Heart left ventricle (tissue), 16 donors: ENCODE measurements around the gene CRYBG1. TPM values are rescaled to one million over a fixed set of nuclear protein-coding genes. Genes with fewer than 3 reads are reported as not detected.

Experiments
- ATAC-seq, 4 donors: fragments of 200-7000 bp; cut with Tn5 transposase; one replicate each; pipeline ENCODE4 v1.9.1; 2020 to 2022; ENCODE audit warnings: moderate library complexity in 4 of 4, mild to moderate bottlenecking in 3 of 4, moderate number of reproducible peaks in 1 of 4
- DNase-seq, 5 donors: peaks; one replicate each; pipeline ENCODE4 v3.0.0-alpha.2; 2020
- H3K27ac ChIP-seq, 12 donors: fragments of 200-600 bp; sonication (generic) in 4 of 12; one replicate each; pipeline versions ENCODE4 v1.5.0 to v1.8.0; 2016 to 2022; ENCODE audit warnings: mild to moderate bottlenecking in 2 of 12
- H3K27me3 ChIP-seq, 9 donors: fragments of 200-600 bp; sonication (generic) in 2 of 9; one replicate each; pipeline versions ENCODE4 v1.5.1 to v1.8.0; 2016 to 2022; ENCODE audit warnings: mild to moderate bottlenecking in 3 of 9
- H3K36me3 ChIP-seq, 9 donors: fragments of 200-600 bp; sonication (generic) in 2 of 9; one replicate each; pipeline versions ENCODE4 v1.5.0 to v1.8.0; 2018 to 2022; ENCODE audit warnings: mild to moderate bottlenecking in 2 of 9
- H3K4me1 ChIP-seq, 12 donors: fragments of 200-600 bp; sonication (generic) in 4 of 12; one replicate each; pipeline versions ENCODE4 v1.5.0 to v1.8.0; 2016 to 2022; ENCODE audit warnings: mild to moderate bottlenecking in 3 of 12
- H3K4me3 ChIP-seq, 12 donors: fragments of 200-600 bp; sonication (generic) in 4 of 12; one replicate each; pipeline versions ENCODE4 v1.5.0 to v1.8.0; 2017 to 2022; ENCODE audit warnings: mild to moderate bottlenecking in 9 of 12, moderate library complexity in 4 of 12
- H3K9me3 ChIP-seq, 12 donors: fragments of 200-600 bp; sonication (generic) in 4 of 12; one replicate each; pipeline versions ENCODE4 v1.5.0 to v1.8.0; 2016 to 2022; ENCODE audit warnings: mild to moderate bottlenecking in 1 of 12
- CTCF ChIP-seq, 12 donors: fragments of 200-600 bp; sonication (generic) in 4 of 12; IDR thresholded peaks; one replicate each; pipeline versions ENCODE4 v1.5.0 to v1.8.0; 2018 to 2022; ENCODE audit warnings: antibody characterized with exemption in 12 of 12, mild to moderate bottlenecking in 5 of 12
- POLR2A ChIP-seq, 2 donors: fragments of 450-650 bp; IDR thresholded peaks; one replicate each; pipeline ENCODE4 v1.6.1; 2017; ENCODE audit warnings: antibody characterized with exemption in 2 of 2, mild to moderate bottlenecking in 2 of 2, moderate library complexity in 2 of 2
- WGBS, 4 donors: extraction: QIAGEN DNeasy Blood & Tissue Kit in 2 of 4; methylation state at CpG; one replicate each; pipeline versions ENCODE4 v1.1.5 to v1.1.7; 2013 to 2018; 5-methylcytosine and 5-hydroxymethylcytosine counted together
- intact Hi-C, 10 donors: fragments of 100-400 bp; cut with DNase I; formaldehyde crosslinking; loops; one replicate each; pipeline versions ENCODE4 v1.11.1 to v1.14.2; 2022
- polyA plus RNA-seq, 2 donors: library from polyadenylated mRNA; stranded (reverse); fragments of 200-250 nt; gene quantifications; one replicate each; pipeline ENCODE4 v1.2.3, GENCODE V29; 2013
- total RNA-seq, 9 donors: library from RNA; depleted of rRNA in 2 of 9; stranded (reverse); fragments of >200 nt in 2 of 9; fragmentation: NEBNext Ultra II Directional in 3 of 9; extraction: Animal tissue kit (Norgen Biotek cat#: 25700) in 3 of 9; gene quantifications; one replicate each; pipeline versions ENCODE4 v1.1.0 to v1.2.4, GENCODE V29; 2016 to 2023
- donor health status: ischemic (EF 13 %, LVEDD 7.1; RV severe dilation, severe dysfunction).
- donor health status: healthy with polysubstance abuse.
- donor health status: DM: no; HTN: yes; CAD: no.
- donor health status: DM: no; HTN: no; CAD: no.
- donor health status: ischemic (EF 25% LVEDD 6.9; RV normal size, moderate dysfunction).
- donor health status: ischemic (EF 25% LVEDD 5.7; RV mildly dilated, moderate dysfunction).
- donor health status: healthy.
- donor health status: DM: yes; HTN: yes; CAD: no.
- donor health status: ischemic (EF 35%, LVEDD 5.7; RV mildly dilated, moderate dysfunction).
- donor health status: nonischemic (EF 11% LVEDD 7.7; RV severe dilation, severe dysfunction).
- donor health status: DM: yes; HTN: yes; CAD: no.
- donor health status: PGD.
- donor health status: ischemic (EF 29% LVEDD 5.4; RV normal size, mild dysfunction).
- donor health status: nonischemic (EF 23%, LVEDD 6.1; RV moderate dilation, normal function).

Gene CRYBG1
- total and polyA plus RNA-seq, 11 donors, result 0.42 to 17.7 (median 1.5) TPM

- Histone ChIP-seq H3K27me3 (peaks cover 0 to 20% (median 0%) of the 10 kb centered on the region in 9 donors), H3K27ac (no peak overlapping the region), H3K4me3 (no peak overlapping the region), H3K4me1 (peaks cover 0 to 5% (median 0%) of the 10 kb centered on the region in 12 donors), H3K36me3 (no peaks in the 10 kb centered on the region), H3K9me3 (no peaks in the 10 kb centered on the region)
- DNase-seq (peak in 3 of 5 donors; percentile 17 to 31 (median 29)), ATAC-seq (peak in 2 of 4 donors; percentile 65 to 66)
- TF ChIP-seq CTCF (IDR thresholded peaks at IDR 0.05) (peak; percentile 38 to 69 (median 56)), POLR2A (IDR thresholded peaks at IDR 0.05) (no peak)
- WGBS, 4 donors, result 25 to 27% (median 27%) methylated on average over 5 of the region's 5 CpGs
- intact Hi-C loops, result loop anchor here in 9 of 10 donors (5.0 to 10.0 kb wide), 7 partner anchors 110 to 650 kb away; partner anchors contain the start of gene CD24 (in 1 of the 9)
Measured at GRCh38 chr6:106334646-106335448, 25.7 kb upstream of the CRYBG1 start.

GRCh38 chr6:106339334-106340029, 21.0 kb upstream of the CRYBG1 start:
- intact Hi-C loops, result loop anchor here (2.0 to 10.0 kb wide), 8 partner anchors 105 to 645 kb away; partner anchors contain the start of gene CD24 (in 1 of the 10)
- ATAC-seq (peak in 3 of 4 donors; percentile 71 to 88 (median 82)), DNase-seq (peak in 3 of 5 donors; percentile 9 to 30 (median 24))
- Histone ChIP-seq H3K9me3 (no peaks in the 10 kb centered on the region), H3K36me3 (no peaks in the 10 kb centered on the region), H3K4me3 (peak overlapping the region in 1 of 12 donors; percentile 7), H3K27me3 (peaks cover 0 to 5% (median 0%) of the 10 kb centered on the region in 9 donors), H3K4me1 (peaks cover 0 to 5% (median 0%) of the 10 kb centered on the region in 12 donors), H3K27ac (no peak overlapping the region)
- 17 to 22% (median 18%) methylated on average over 9 of the region's 9 CpGs for WGBS, 4 donors
- TF ChIP-seq POLR2A (IDR thresholded peaks at IDR 0.05), result no peak
- TF ChIP-seq CTCF (IDR thresholded peaks at IDR 0.05), result peak; percentile 54 to 74 (median 65)

GRCh38 chr6:106347219-106347618, 13.3 kb upstream of the CRYBG1 start:
- no peaks in the 10 kb centered on the region for H3K4me1 ChIP-seq
- no peak overlapping the region for H3K4me3 ChIP-seq
- 74 to 89% (median 82%) methylated on average over 1 of the region's 1 CpG for WGBS, 4 donors
- H3K27ac ChIP-seq, result no peak overlapping the region
- ATAC-seq, result no peak
- intact Hi-C loops, result loop anchor here in 1 of 10 donors (10.0 kb wide), 1 partner anchor 638 kb away; no protein-coding TSS in a partner anchor
- no peak for DNase-seq
- H3K9me3 ChIP-seq, result peaks cover 0 to 8% (median 0%) of the 10 kb centered on the region in 12 donors
- TF ChIP-seq CTCF (IDR thresholded peaks at IDR 0.05) (no peak), POLR2A (IDR thresholded peaks at IDR 0.05) (no peak)
- H3K27me3 ChIP-seq, result peaks cover 0 to 4% (median 0%) of the 10 kb centered on the region in 9 donors
- H3K36me3 ChIP-seq, result no peaks in the 10 kb centered on the region

GRCh38 chr6:106356378-106356777, 4.1 kb upstream of the CRYBG1 start:
- 71 to 94% (median 85%) methylated on average over 1 of the region's 1 CpG for WGBS, 4 donors
- ATAC-seq (no peak), DNase-seq (no peak)
- Histone ChIP-seq H3K27me3 (peaks cover 8 to 67% (median 47%) of the 10 kb centered on the region in 9 donors), H3K4me3 (no peak overlapping the region), H3K9me3 (peaks cover 0 to 19% (median 0%) of the 10 kb centered on the region in 12 donors), H3K27ac (no peak overlapping the region), H3K36me3 (no peaks in the 10 kb centered on the region), H3K4me1 (peaks cover 0 to 14% (median 9%) of the 10 kb centered on the region in 12 donors)
- TF ChIP-seq POLR2A (IDR thresholded peaks at IDR 0.05) (no peak), CTCF (IDR thresholded peaks at IDR 0.05) (no peak)
- intact Hi-C loops, result no loop called here
